GM10847 (cell line): ENCODE results near the gene VNN1.

Experiments used
- POLR2A ChIP-seq: IDR thresholded peaks from 2 replicates; pipeline ENCODE4 v1.6.1; 2011; ENCODE audit not compliant: insufficient read length; ENCODE audit errors: extremely low read depth

VNN1 gene

DNA sequence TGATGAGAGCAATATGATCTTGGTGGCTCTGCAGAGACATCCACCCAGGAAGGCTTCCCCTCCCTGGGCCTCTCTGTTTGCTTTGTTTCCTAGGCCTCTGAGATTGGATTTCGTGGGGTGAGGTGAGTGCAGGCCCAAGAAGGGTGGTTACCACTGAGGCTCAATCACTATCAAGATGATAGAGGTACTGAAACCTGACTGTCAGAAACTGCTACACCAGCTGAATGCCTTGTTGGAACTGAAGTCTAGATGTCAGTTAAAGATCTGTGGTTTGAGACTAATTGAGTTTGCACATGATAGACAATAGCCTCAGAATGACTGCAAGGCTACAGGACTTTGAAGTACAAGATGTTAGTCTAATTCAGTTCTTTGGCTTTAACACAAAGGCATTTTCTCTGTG is 15.2 kb downstream of the VNN1 start:
- TF ChIP-seq POLR2A, result no peak

DNA sequence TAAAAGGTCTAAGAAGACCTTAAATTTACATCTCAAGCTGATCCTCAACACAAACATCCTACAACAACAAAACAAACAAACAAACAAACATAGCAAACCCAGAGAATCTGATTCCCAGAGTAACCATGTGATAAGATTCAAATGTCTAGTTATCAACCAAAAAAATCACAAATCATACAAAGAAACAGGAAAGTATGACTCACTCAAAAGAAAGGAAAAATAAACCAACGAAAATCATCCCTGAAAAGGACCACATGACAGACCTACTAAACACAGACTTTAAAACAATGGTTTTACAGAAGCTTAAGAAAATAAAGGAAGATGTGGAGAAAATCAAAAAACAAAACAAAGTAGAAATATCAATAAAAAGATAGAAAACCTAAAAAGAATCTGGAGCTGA is 18.1 kb downstream of the VNN1 start:
- TF ChIP-seq POLR2A, result no peak

DNA sequence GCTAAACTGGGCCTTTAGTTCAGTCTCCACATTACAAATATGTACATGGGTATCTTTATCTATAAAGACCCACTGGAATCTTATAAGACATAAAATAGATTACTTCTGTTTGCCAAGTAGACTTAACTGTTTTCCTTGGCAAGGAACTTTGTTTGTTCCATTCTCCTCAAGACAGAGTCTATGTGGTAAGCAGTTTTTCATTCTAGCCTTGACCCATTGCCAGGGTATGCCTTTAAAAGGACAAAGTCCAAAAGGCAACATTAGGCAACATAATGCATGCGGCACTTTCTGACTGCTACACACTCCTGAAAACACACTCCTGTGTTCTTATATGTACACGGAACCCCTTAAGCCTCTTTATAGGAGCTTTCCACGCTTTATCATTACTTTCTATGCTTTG is 20.4 kb downstream of the VNN1 start:
- no peak for TF ChIP-seq POLR2A

DNA sequence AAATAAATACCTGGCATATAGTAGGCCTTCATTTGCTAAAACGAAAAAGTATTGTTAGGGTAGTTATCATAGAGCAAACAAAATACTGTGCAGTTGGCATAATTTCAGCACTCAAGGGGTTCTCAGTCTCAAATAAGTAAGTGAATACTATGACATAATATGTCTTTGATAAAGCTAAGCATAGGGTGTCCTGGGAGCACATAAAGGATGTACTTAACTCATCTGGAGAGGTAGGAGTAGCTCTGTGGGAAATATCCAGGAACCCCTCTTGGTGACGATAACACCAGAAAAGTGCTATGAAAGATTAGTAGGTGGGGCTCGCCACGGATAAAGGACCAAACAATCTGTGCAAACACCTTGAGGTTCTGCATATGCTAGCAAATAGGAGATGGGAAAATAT is 23.2 kb downstream of the VNN1 start:
- TF ChIP-seq POLR2A, result no peak

DNA sequence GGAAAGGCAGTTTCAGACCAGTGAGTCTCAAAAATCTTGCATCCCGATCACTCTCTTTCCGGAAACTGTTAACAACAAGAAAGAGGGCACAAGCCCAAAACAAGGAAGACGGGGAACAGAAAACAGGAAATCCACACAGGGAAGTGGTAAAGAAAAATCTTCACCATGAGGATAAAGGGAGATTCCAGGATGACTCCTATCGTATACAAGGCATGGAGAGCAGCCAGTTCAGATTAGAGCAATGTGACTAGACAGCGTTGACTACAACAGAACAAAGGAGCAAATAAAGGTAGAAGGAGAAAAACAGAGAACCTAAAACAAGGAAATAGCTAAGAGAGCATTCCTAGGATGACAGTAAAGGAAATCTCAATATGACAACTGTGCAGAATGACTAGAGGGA is 26.5 kb downstream of the VNN1 start:
- TF ChIP-seq POLR2A, result no peak

DNA sequence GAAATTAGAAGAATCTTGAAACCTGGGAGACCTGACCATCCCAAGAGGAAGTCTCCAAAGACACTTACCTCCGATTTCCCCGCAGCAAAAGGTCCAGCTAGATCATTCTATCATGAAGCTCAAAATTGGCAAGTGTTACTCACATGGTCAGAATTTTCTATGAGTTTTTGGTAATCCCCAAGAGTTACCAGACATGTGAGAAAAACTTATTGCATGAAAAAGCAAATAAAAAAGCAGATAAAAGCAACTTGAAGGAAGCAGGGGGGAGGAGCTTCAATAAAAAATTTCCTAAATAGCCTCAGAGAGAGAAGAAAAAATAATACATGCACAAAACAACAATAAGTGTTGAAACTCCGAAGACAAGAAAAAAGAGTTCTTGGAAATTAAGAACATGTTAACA is 27.3 kb downstream of the VNN1 start:
- no peak for TF ChIP-seq POLR2A

DNA sequence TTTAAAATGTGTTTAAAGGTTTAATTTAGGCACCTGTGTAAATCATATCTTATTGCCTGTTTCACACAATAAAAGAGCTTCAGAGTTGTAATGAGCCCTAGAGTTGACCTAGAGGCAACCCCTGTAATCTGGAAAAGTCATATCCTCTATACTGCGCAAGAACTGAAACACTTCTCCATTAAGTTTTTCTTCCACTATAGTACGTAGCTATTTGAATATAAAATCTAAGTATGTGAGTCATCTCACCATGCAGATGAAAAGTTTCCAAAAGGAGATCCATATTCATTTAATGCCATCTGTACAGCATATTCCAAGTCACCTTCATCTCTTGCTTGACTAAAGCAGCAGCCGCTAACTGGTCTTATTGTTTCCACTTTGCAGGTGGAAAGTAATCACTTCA is 28.8 kb downstream of the VNN1 start:
- TF ChIP-seq POLR2A, result no peak

DNA sequence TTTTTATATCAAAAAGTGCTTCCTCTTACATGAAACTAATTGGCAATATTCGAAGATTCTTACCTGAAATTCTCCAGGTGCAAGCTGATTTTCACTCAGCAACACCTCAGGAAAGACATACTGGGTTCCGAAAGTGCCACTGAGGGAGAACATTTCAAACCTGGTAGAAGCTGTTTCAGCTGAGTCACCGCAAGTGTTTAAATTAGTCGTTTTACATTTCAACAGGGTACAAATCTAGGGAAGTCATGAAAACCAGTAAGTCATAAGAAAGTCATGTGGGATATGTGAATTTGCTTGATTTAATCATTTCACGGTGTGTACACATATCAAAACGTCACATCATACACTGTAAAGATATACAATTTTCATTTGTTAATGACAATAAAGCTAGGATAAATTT is 29.6 kb downstream of the VNN1 start:
- no peak for TF ChIP-seq POLR2A

DNA sequence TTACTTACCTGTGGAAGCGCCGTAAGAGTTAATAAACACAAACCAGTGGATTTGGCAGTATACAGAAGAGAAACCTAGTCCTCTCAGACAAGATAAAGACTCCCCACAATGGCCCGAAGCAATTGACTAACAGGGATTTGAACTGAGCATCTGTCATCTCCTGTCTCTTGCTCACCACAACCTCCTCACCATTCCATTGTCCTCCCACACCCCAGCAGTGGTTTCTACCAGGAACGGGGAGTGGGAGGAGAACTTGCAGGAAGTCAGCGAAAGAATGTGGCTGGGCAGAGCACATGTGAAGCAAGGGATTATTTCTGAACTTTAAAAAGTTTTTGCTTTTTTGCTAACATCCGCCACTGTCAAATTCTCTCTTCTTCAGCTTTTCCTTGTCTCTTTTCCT is 30.3 kb downstream of the VNN1 start:
- no peak for TF ChIP-seq POLR2A

DNA sequence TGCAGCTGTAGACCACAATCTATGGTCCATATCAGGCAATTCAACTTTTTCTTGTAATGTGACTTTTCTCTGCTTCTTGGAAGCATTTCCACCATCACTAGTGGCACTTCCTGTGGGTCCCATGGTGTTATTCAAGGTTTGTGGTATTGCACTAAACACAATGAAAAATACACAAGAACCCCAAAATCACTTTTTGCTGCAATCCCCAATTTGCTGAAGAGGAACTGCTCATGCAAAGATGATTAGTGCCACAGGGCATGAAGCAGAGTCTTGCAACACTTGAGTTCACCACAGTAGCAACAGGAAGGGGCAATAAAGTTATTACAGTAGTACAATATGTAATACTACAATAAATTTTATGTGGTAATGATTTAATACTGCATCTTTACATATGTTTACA is 38.1 kb downstream of the VNN1 start:
- TF ChIP-seq POLR2A, result no peak

DNA sequence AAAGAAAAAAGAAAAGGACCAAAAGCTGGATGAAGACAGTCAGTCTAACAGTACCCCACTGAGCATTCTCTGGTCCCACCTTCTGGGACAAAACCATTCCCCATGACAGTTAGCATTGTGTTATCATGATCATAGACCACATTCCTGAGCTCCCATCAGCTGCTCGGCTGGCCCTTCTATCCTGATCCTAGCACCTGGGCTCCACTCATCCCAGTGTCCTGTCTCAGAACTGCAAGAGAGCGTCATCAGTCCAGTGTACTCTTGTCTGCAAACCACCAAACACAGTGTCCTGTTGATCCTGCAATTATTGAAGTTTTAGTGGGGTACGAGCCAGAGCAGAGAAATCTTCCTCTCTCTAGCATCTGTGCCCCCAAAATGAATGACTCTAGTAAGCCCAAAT is 38.9 kb downstream of the VNN1 start:
- TF ChIP-seq POLR2A, result no peak

DNA sequence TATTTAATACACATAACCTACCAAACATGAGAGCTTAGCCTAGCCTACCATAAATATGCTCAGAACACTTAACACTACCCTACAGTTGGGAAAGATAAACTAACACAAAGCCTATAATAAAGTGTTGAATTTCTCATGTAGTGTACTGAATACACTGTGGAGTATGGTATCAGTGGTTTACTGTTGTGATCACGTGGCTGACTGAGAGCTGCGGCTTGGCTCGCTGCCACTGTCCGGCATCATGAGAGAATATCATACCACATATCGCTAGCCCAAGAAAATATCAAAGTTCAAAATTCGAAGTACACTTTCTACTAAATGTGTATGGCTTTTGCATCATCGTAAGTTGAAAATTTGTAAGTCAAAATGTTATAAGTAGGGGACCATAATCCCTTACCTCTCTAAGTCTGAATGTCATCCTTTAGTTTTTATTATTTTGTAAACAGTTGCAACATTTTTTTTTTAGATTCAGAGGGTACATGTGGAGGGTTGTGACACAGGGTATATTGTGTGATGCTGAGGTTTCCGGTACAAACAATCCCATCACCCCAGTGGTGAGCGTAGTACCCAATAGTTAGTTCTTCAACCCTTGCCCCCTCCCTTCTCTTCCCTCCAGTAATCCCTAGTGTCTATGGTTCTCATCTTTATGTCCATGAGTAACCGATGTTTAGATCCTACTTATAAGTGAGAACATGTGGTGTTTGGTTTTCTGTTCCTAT is 40.3 kb downstream of the VNN1 start:
- TF ChIP-seq POLR2A, result no peak

DNA sequence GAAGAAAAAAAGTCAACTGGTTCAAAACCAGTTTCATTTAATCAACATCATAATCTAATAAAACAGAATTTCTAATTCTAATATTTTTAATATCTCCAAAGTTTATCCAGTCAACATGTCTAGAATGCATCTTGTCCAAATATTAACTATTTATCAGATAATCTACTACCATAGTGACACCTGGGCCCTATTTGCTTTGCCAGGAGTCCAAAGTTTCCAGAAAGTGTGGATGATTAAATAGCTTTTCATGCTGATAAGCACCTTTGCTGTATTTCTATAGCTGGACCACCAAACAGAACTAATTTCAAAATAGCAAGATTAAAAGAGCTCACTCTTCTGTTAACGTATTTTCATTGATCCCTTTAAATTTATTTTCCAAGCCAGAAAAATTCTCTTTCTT is 42.6 kb downstream of the VNN1 start:
- TF ChIP-seq POLR2A, result no peak

DNA sequence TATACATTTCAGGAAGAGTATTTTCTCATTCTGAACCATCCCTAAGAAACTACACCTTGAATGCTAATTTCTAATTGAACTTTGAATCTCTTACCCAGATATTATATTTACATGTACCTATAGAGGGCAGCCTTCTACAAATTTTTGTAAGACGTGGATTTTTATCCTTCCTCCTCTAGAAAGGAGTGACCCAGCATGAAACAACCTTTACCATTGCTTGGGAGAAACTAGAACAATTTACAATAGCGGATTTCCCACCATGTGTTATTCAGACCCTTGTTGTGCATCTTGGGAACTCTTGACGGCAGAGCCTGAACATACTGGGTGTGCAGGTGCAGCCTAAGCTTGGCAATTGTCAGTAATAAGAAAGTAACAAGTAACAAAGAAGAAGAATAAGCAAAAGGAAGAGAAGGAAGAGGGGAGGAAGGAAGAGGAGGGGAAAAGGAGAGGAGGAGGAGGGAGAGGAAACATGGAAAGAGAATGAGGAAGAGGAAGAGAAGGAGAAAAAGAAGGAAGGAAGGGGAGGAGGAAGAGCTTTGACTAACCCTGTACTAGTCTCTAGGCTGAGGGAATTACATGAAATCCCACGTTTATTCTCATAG is 44.1 kb downstream of the VNN1 start:
- no peak for TF ChIP-seq POLR2A

DNA sequence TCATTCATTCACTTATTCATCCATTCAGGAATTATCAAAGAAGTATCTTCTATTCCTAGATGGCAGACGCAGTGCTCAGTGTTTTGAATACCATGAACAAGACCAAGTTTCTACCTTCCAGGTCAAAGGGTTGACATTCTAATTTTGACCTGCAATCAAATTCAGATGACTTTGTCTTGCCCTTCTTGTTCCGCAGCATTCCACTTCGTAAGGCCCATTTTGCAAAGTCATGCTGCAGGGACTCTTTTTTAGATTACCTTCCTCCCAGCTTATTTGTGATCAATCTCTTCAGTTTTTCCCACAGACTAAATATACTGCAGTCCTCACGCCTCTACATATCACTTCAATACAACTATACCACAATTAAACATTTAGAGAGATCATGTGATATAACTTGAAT is 47.7 kb downstream of the VNN1 start:
- no peak for TF ChIP-seq POLR2A

DNA sequence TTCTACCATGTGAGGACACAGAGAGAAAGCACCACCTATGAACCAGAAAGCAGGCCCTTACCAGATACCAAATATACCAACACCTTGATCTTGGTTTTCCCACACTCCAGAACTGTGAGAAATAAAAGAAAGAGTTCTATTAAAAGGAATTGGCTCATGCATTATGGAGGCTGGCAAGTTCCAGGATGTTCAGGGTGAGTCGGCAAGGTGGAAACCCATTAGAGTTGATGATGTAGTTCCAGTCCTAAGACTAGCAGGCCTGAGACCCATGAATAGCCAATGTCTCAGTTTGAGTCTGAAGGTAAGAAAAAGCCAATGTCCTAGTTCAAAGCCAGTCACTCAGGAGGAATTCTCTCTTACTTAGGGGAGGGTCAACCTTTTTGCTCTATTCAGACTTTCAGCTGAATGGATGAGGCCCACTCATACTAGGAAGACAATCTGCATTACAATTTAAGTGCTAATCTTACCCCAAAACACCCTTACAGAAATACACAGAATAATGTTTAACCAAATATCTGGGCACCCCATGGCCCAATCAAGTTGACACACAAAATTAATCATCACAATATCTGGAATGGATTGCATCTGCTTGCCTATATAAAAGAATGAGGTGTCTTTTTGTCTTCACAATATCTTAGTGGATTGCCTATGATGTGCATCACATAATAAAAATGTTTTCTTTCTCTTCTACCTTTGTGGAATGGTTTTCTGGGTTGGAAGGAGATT is 49.4 kb downstream of the VNN1 start:
- no peak for TF ChIP-seq POLR2A
